ENCODE results near the gene RBPMS2. TPM values are rescaled to one million over a fixed set of nuclear protein-coding genes. Genes with fewer than 3 reads are reported as not detected.

The RBPMS2 gene
- total RNA-seq, 2 donors from 2014 or later: 2.3 to 14.0 TPM

- Histone ChIP-seq H3K9me3 (no peaks in the 10 kb centered on the region), H3K4me3 (no peak overlapping the region), H3K4me1 (replicated peaks) (no peaks in the 10 kb centered on the region), H3K27ac (no peak overlapping the region), H3K36me3 (no peaks in the 10 kb centered on the region), H3K27me3 (replicated peaks; ENCODE audit: insufficient read depth) (no peaks in the 10 kb centered on the region)
- TF ChIP-seq POLR2AphosphoS5 (IDR thresholded peaks at IDR 0.05) (no peak), POLR2A (IDR thresholded peaks at IDR 0.05) (no peak)
- TF ChIP-seq, protein P1, sequence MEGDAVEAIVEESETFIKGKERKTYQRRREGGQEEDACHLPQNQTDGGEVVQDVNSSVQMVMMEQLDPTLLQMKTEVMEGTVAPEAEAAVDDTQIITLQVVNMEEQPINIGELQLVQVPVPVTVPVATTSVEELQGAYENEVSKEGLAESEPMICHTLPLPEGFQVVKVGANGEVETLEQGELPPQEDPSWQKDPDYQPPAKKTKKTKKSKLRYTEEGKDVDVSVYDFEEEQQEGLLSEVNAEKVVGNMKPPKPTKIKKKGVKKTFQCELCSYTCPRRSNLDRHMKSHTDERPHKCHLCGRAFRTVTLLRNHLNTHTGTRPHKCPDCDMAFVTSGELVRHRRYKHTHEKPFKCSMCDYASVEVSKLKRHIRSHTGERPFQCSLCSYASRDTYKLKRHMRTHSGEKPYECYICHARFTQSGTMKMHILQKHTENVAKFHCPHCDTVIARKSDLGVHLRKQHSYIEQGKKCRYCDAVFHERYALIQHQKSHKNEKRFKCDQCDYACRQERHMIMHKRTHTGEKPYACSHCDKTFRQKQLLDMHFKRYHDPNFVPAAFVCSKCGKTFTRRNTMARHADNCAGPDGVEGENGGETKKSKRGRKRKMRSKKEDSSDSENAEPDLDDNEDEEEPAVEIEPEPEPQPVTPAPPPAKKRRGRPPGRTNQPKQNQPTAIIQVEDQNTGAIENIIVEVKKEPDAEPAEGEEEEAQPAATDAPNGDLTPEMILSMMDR (IDR thresholded peaks at IDR 0.05): no peak
- intact Hi-C loops (cut with DNase I): no loop called here
- WGBS: 93% methylated on average over 6 of the region's 6 CpGs
- no peak for DNase-seq (ENCODE audit: low spot score)
Measured at GRCh38 chr15:64772964-64773363, 2.4 kb downstream of the RBPMS2 start.

DNA sequence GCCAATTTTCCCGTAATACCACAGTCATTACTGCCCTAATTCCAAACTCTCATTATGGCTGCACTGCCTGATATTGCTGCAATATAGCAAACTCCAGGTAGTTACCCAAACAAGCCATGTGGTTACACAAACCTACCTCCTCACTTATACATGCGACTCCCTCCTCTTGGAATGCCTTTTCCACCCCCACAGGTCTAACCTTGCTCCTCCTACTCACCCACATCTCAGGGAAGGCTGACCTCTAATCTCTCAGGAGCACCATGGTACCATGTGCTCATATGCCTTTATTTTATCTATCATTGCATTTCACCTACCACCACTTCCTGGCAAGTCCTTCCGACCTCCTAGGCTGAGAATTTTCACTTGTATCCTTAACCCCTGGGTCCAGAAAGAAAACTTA is 2.9 kb downstream of the RBPMS2 start:
- no peak overlapping the region for H3K4me3 ChIP-seq
- H3K36me3 ChIP-seq: no peaks in the 10 kb centered on the region
- H3K27ac ChIP-seq: no peak overlapping the region
- TF ChIP-seq, protein P1 (IDR thresholded peaks at IDR 0.05): no peak
- TF ChIP-seq POLR2AphosphoS5 (IDR thresholded peaks at IDR 0.05) (no peak), POLR2A (IDR thresholded peaks at IDR 0.05) (no peak)
- no peaks in the 10 kb centered on the region for H3K9me3 ChIP-seq
- no peaks in the 10 kb centered on the region for H3K27me3 ChIP-seq (replicated peaks; ENCODE audit: insufficient read depth)
- no peaks in the 10 kb centered on the region for H3K4me1 ChIP-seq (replicated peaks)
- 62% methylated on average over 3 of the region's 3 CpGs for WGBS
- intact Hi-C loops (cut with DNase I): no loop called here
- DNase-seq (ENCODE audit: low spot score): no peak

DNA sequence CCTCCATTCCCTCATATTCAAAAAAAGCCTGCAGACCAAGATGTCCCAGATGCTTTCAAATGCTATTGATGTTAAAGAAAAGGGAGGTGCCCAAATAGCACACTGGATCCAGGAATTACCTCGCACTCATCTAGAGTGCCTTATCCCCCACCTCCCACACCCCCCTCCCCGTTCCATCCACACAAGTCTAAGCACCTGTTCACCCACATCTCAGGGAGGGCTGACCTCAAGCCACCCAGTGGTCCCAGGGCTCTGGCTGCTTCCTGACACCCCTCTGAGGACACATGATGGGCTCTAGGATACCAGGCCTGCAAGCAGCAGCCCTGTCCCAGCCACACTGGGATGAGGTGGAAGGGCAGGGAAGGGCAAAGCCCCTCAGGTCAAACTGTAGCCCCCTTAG is 4.8 kb downstream of the RBPMS2 start:
- Histone ChIP-seq H3K27me3 (replicated peaks; ENCODE audit: insufficient read depth) (no peaks in the 10 kb centered on the region), H3K4me1 (replicated peaks) (no peaks in the 10 kb centered on the region), H3K4me3 (no peak overlapping the region), H3K9me3 (no peaks in the 10 kb centered on the region), H3K36me3 (no peaks in the 10 kb centered on the region), H3K27ac (no peak overlapping the region)
- 45% methylated on average over 2 of the region's 2 CpGs for WGBS
- DNase-seq (ENCODE audit: low spot score): no peak
- no peak for TF ChIP-seq POLR2AphosphoS5 (IDR thresholded peaks at IDR 0.05)
- TF ChIP-seq, protein P1 (IDR thresholded peaks at IDR 0.05): no peak
- TF ChIP-seq POLR2A (IDR thresholded peaks at IDR 0.05): no peak
- intact Hi-C loops (cut with DNase I): no loop called here

- TF ChIP-seq POLR2A (IDR thresholded peaks at IDR 0.05): no peak
- TF ChIP-seq POLR2AphosphoS5 (IDR thresholded peaks at IDR 0.05): no peak
- TF ChIP-seq, protein P1 (IDR thresholded peaks at IDR 0.05): no peak
- intact Hi-C loops (cut with DNase I): no loop called here
- no peaks in the 10 kb centered on the region for H3K9me3 ChIP-seq
- WGBS: 90% methylated on average over 7 of the region's 7 CpGs
- H3K4me1 ChIP-seq (replicated peaks): no peaks in the 10 kb centered on the region
- H3K27me3 ChIP-seq (replicated peaks; ENCODE audit: insufficient read depth): no peaks in the 10 kb centered on the region
- no peak overlapping the region for H3K4me3 ChIP-seq
- DNase-seq (ENCODE audit: low spot score): no peak
- no peak overlapping the region for H3K27ac ChIP-seq
- no peaks in the 10 kb centered on the region for H3K36me3 ChIP-seq
Measured at GRCh38 chr15:64767203-64767602, 8.2 kb downstream of the RBPMS2 start.

DNA sequence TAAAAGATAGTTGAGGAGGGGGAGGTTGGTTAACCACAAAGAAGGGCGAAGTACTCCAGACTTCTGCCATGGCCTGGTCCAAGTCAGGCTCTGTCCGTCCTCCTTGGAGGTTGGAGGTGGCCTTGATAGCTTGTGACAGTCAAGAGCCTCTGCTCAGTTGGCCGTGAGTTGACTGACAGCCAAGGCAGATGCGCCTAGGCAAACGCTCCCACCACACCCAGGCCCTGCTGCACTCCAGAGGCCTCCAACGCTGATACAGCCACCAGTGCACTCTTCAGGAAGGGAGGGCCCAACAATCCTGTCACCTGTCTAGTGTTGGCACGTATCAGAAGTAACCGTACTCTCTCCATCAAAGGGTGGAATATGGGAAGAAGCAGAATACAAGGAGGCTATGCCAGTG is 9.3 kb downstream of the RBPMS2 start:
- Histone ChIP-seq H3K9me3 (no peaks in the 10 kb centered on the region), H3K4me1 (replicated peaks) (no peaks in the 10 kb centered on the region), H3K27me3 (replicated peaks; ENCODE audit: insufficient read depth) (no peaks in the 10 kb centered on the region), H3K27ac (no peak overlapping the region), H3K36me3 (no peaks in the 10 kb centered on the region), H3K4me3 (no peak overlapping the region)
- no peak for TF ChIP-seq POLR2AphosphoS5 (IDR thresholded peaks at IDR 0.05)
- TF ChIP-seq, protein P1 (IDR thresholded peaks at IDR 0.05): no peak
- TF ChIP-seq POLR2A (IDR thresholded peaks at IDR 0.05): no peak
- 77% methylated on average over 8 of the region's 8 CpGs for WGBS
- intact Hi-C loops (cut with DNase I): no loop called here
- DNase-seq (ENCODE audit: low spot score): no peak

Measured in prostate gland (tissue), 2 donors.